ENCODE measurements around the gene FBXO33. TPM values are rescaled to one million over a fixed set of nuclear protein-coding genes. Genes with fewer than 3 reads are reported as not detected.

Gene FBXO33
- total RNA-seq, 4 donors from 2014 or later = 10.4 to 19.9 (median 16.6) TPM

DNA sequence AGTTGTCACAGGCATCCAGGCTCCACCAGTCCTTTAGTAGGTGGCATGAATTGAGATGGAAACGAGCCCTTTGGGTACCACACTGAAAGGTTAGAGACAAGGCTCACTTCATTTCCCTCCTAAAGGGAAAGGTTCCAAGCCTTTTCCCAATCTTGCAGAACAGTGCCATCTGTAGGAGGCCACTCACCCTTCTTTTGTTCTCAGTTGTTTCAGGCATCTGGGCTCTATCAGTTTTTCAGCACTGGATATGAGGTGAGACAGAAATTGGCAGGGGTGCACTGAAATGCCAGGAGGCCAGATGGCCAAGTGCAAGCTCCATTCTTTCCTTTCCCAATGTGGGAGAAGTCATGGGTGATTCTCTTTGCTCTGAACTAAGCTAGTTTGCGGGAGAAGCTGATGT is 15.2 kb downstream of the FBXO33 start:
- H3K4me3 ChIP-seq = no peak overlapping the region
- no peak for ATAC-seq
- peaks cover 0 to 10% (median 0%) of the 10 kb centered on the region in 3 donors for H3K9me3 ChIP-seq
- H3K27me3 ChIP-seq = no peaks in the 10 kb centered on the region
- H3K4me1 ChIP-seq = peaks cover 0 to 28% (median 0%) of the 10 kb centered on the region in 3 donors
- TF ChIP-seq, protein P1, sequence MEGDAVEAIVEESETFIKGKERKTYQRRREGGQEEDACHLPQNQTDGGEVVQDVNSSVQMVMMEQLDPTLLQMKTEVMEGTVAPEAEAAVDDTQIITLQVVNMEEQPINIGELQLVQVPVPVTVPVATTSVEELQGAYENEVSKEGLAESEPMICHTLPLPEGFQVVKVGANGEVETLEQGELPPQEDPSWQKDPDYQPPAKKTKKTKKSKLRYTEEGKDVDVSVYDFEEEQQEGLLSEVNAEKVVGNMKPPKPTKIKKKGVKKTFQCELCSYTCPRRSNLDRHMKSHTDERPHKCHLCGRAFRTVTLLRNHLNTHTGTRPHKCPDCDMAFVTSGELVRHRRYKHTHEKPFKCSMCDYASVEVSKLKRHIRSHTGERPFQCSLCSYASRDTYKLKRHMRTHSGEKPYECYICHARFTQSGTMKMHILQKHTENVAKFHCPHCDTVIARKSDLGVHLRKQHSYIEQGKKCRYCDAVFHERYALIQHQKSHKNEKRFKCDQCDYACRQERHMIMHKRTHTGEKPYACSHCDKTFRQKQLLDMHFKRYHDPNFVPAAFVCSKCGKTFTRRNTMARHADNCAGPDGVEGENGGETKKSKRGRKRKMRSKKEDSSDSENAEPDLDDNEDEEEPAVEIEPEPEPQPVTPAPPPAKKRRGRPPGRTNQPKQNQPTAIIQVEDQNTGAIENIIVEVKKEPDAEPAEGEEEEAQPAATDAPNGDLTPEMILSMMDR (IDR thresholded peaks at IDR 0.05) = no peak
- TF ChIP-seq POLR2AphosphoS5 (IDR thresholded peaks at IDR 0.05) (no peak), EP300 (IDR thresholded peaks at IDR 0.05) (no peak), POLR2A (IDR thresholded peaks at IDR 0.05) (no peak)
- no peak overlapping the region for H3K27ac ChIP-seq
- WGBS, 2 donors (ENCODE audit: low coverage in 1 of 2) = 100% methylated on average over 1 to 2 of the region's 2 CpGs
- peaks cover 0 to 3% of the 10 kb centered on the region in 2 donors for H3K36me3 ChIP-seq

DNA sequence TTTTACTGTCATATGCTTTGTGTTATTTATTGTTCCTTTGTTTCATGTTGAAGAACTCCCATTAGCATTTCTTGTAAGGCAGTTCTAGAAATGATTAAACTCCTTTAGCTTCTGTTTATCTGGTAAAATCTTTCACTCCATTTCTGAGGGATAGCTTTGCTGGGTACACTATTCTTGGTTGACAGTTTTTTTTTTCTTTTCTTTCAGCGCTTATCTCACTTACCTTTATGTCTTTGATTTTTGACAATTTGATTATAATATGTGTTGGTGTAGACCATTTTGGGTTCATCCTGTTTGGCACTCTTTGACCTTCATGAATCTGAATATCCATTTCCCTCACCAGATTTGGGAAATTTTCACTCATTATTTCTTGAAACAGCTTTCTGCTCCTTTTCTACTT is 16.2 kb downstream of the FBXO33 start:
- Histone ChIP-seq H3K27ac (no peak overlapping the region), H3K4me3 (no peak overlapping the region), H3K4me1 (peaks cover 0 to 18% (median 0%) of the 10 kb centered on the region in 3 donors), H3K27me3 (no peaks in the 10 kb centered on the region), H3K9me3 (peaks cover 0 to 10% (median 0%) of the 10 kb centered on the region in 3 donors), H3K36me3 (peaks cover 0 to 3% of the 10 kb centered on the region in 2 donors)
- WGBS, 2 donors (ENCODE audit: low coverage in 1 of 2) = 100% methylated on average over 1 of the region's 1 CpG; no CpG with 5 or more reads in 1 of the 2 donors
- no peak for ATAC-seq
- TF ChIP-seq, protein P1 (IDR thresholded peaks at IDR 0.05) = no peak
- TF ChIP-seq POLR2A (IDR thresholded peaks at IDR 0.05) (no peak), POLR2AphosphoS5 (IDR thresholded peaks at IDR 0.05) (no peak), EP300 (IDR thresholded peaks at IDR 0.05) (no peak)

GRCh38 chr14:39406560-39406959 is 25.7 kb downstream of the FBXO33 start:
- WGBS, 2 donors (ENCODE audit: low coverage in 1 of 2) = 50 to 57% methylated on average over 1 to 3 of the region's 3 CpGs
- H3K36me3 ChIP-seq = peaks cover 0 to 2% of the 10 kb centered on the region in 2 donors
- TF ChIP-seq, protein P1 (IDR thresholded peaks at IDR 0.05) = no peak
- TF ChIP-seq EP300 (IDR thresholded peaks at IDR 0.05) (no peak), POLR2A (IDR thresholded peaks at IDR 0.05) (no peak), POLR2AphosphoS5 (IDR thresholded peaks at IDR 0.05) (no peak)
- no peaks in the 10 kb centered on the region for H3K27me3 ChIP-seq
- no peaks in the 10 kb centered on the region for H3K4me1 ChIP-seq
- no peak overlapping the region for H3K27ac ChIP-seq
- no peak overlapping the region for H3K4me3 ChIP-seq
- no peaks in the 10 kb centered on the region for H3K9me3 ChIP-seq
- no peak for ATAC-seq

- TF ChIP-seq POLR2A (IDR thresholded peaks at IDR 0.05) (no peak), POLR2AphosphoS5 (IDR thresholded peaks at IDR 0.05) (no peak), EP300 (IDR thresholded peaks at IDR 0.05) (no peak)
- TF ChIP-seq, protein P1 (IDR thresholded peaks at IDR 0.05) = no peak
- WGBS, 2 donors (ENCODE audit: low coverage in 1 of 2) = 81 to 86% methylated on average over 6 of the region's 6 CpGs
- Histone ChIP-seq H3K4me1 (no peaks in the 10 kb centered on the region), H3K4me3 (no peak overlapping the region), H3K27ac (no peak overlapping the region), H3K36me3 (peaks cover 0 to 67% of the 10 kb centered on the region in 2 donors), H3K27me3 (no peaks in the 10 kb centered on the region), H3K9me3 (no peaks in the 10 kb centered on the region)
- no peak for ATAC-seq
These were observed 33.9 kb downstream of the FBXO33 start for GRCh38 chr14:39398382-39398781.

DNA sequence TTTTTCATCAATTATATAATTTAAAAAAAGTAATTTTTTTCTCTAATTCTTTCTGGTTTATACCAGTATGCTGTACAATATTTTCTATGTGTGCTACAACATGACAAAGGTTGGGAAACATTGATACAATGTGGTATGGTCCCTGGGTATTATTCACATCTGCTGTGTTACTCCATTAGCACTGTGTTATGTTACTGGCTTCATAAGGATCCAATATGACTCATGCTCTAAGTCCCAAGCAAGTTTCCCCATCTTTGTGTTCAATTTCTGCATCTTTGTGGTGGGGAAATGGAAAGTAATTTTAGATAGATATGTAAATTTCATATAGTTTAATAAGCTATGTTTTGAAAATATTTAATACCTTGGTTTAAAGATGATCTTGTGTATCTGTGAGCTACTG is 35.8 kb downstream of the FBXO33 start:
- H3K9me3 ChIP-seq = no peaks in the 10 kb centered on the region
- no peak overlapping the region for H3K4me3 ChIP-seq
- H3K27ac ChIP-seq = no peak overlapping the region
- TF ChIP-seq POLR2A (IDR thresholded peaks at IDR 0.05) = no peak
- TF ChIP-seq EP300 (IDR thresholded peaks at IDR 0.05) = no peak
- TF ChIP-seq POLR2AphosphoS5 (IDR thresholded peaks at IDR 0.05) = no peak
- TF ChIP-seq, protein P1 (IDR thresholded peaks at IDR 0.05) = no peak
- H3K36me3 ChIP-seq = peaks cover 0 to 64% of the 10 kb centered on the region in 2 donors
- no peak for ATAC-seq
- H3K27me3 ChIP-seq = no peaks in the 10 kb centered on the region
- no peaks in the 10 kb centered on the region for H3K4me1 ChIP-seq
